SU-DHL-6 (cell line): ENCODE data around the gene DNAH17.

Source experiments
- H2AFZ ChIP-seq: fragments of 200-600 bp; sonication (generic); 2 replicates; pipeline ENCODE4 v1.6.1; 2014; ENCODE audit warnings: low read depth, mild to moderate bottlenecking, moderate library complexity, mixed read lengths, antibody characterized with exemption, low read length; ENCODE audit not compliant: severe bottlenecking
- H3F3A ChIP-seq: fragments of 200-600 bp; shearing (Covaris generic); 2 replicates; pipeline ENCODE4 v1.6.0; 2016; ENCODE audit warnings: antibody characterized with exemption, mild to moderate bottlenecking; ENCODE audit not compliant: insufficient read depth
- H3K27ac ChIP-seq: fragments of 200-600 bp; sonication (generic); 2 replicates; pipeline ENCODE4 v1.5.1; 2016; ENCODE audit warnings: low read depth, mild to moderate bottlenecking, low read length, moderate library complexity, mixed read lengths
- H3K27me3 ChIP-seq: fragments of 200-600 bp; sonication (generic), shearing (Covaris generic); 2 replicates; pipeline ENCODE4 v1.6.0; 2014; ENCODE audit warnings: mild to moderate bottlenecking, low read length
- H3K36me3 ChIP-seq: fragments of 200-600 bp; sonication (generic); 2 replicates; pipeline ENCODE4 v1.6.1; 2014; ENCODE audit warnings: mild to moderate bottlenecking, low read length, mixed read lengths
- H3K4me2 ChIP-seq: fragments of 300-600, 200-600 bp; shearing (Covaris generic), sonication (generic); 2 replicates; pipeline ENCODE4 v1.6.0; 2014; ENCODE audit warnings: low read length, low read depth, mild to moderate bottlenecking; ENCODE audit not compliant: poor library complexity, severe bottlenecking
- H3K4me3 ChIP-seq: fragments of 200-600 bp; sonication (generic); 2 replicates; pipeline ENCODE4 v1.5.1; 2014; ENCODE audit warnings: antibody characterized with exemption, low read length, mild to moderate bottlenecking, mixed read lengths; ENCODE audit not compliant: insufficient read depth, poor library complexity, severe bottlenecking
- H3K79me2 ChIP-seq: fragments of 200-600 bp; sonication (generic); 2 replicates; pipeline ENCODE4 v1.6.1; 2014; ENCODE audit warnings: mild to moderate bottlenecking, low read length, moderate library complexity; ENCODE audit not compliant: insufficient read depth
- H3K9ac ChIP-seq: fragments of 200-600 bp; sonication (generic); 2 replicates; pipeline ENCODE4 v1.7.0; 2014; ENCODE audit warnings: mild to moderate bottlenecking, low read length
- H3K9me2 ChIP-seq: fragments of 200-600 bp; sonication (generic); replicated peaks from 2 replicates; pipeline ENCODE4 v1.6.1; 2014; ENCODE audit warnings: low read length; ENCODE audit not compliant: insufficient read depth
- H3K9me3 ChIP-seq: fragments of 200-600 bp; sonication (generic); 2 replicates; pipeline ENCODE4 v1.6.1; 2014; ENCODE audit warnings: low read length, mixed read lengths; ENCODE audit not compliant: insufficient read depth
- H4K20me1 ChIP-seq: fragments of 200-600 bp; sonication (generic); 2 replicates; pipeline ENCODE4 v1.6.1; 2014; ENCODE audit warnings: low read depth, mild to moderate bottlenecking, antibody characterized with exemption, low read length, moderate library complexity, mixed read lengths
- EZH2phosphoT487 ChIP-seq: fragments of 200-600 bp; sonication (generic), shearing (Covaris generic); conservative IDR thresholded peaks from 2 replicates; pipeline ENCODE4 v1.6.1; 2018; ENCODE audit warnings: mild to moderate bottlenecking, antibody characterized with exemption, low read length, moderate library complexity, mixed read lengths
- TF ChIP-seq, protein P1 (sequence below): fragments of 200-600 bp; sonication (generic); IDR thresholded peaks from one replicate; pipeline ENCODE4 v1.5.1; 2017; ENCODE audit warnings: antibody characterized with exemption, mild to moderate bottlenecking, low read length, moderate library complexity; ENCODE audit not compliant: insufficient read depth, poor library complexity, severe bottlenecking

Gene DNAH17

GRCh38 chr17:78555746-78556401, 21.3 kb downstream of the DNAH17 start:
- TF ChIP-seq, protein P1, sequence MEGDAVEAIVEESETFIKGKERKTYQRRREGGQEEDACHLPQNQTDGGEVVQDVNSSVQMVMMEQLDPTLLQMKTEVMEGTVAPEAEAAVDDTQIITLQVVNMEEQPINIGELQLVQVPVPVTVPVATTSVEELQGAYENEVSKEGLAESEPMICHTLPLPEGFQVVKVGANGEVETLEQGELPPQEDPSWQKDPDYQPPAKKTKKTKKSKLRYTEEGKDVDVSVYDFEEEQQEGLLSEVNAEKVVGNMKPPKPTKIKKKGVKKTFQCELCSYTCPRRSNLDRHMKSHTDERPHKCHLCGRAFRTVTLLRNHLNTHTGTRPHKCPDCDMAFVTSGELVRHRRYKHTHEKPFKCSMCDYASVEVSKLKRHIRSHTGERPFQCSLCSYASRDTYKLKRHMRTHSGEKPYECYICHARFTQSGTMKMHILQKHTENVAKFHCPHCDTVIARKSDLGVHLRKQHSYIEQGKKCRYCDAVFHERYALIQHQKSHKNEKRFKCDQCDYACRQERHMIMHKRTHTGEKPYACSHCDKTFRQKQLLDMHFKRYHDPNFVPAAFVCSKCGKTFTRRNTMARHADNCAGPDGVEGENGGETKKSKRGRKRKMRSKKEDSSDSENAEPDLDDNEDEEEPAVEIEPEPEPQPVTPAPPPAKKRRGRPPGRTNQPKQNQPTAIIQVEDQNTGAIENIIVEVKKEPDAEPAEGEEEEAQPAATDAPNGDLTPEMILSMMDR: no peak
- no peak for TF ChIP-seq EZH2phosphoT487
- Histone ChIP-seq H3F3A (no peaks in the 10 kb centered on the region), H3K9me3 (no peaks in the 10 kb centered on the region), H3K4me3 (no peak overlapping the region), H2AFZ (no peak overlapping the region), H3K9ac (no peak overlapping the region), H3K79me2 (no peaks in the 10 kb centered on the region), H3K27me3 (no peaks in the 10 kb centered on the region), H3K4me2 (no peak overlapping the region), H4K20me1 (no peaks in the 10 kb centered on the region), H3K9me2 (no peaks in the 10 kb centered on the region), H3K36me3 (no peaks in the 10 kb centered on the region), H3K27ac (no peak overlapping the region)

DNA sequence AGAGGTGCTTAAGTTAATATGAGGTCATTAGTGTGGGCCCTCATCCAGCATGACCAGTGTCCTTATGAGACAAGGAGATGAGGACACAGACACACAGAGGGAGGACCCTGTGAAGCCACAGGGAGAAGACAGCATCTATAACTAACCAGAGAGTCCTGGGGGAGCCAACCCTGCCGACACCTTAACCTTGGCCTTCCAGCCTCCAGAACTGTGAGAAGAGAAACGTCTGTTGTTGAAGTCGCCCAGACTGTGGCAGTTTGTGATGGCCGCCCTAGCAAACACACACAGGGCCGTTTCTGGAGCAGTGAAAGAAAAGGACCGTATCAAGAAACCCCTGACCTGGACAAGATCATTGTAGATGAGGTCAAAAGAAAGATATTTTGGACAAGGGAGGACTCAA, 26.7 kb downstream of the DNAH17 start:
- Histone ChIP-seq H3K36me3 (no peaks in the 10 kb centered on the region), H3K27ac (no peak overlapping the region), H3F3A (no peaks in the 10 kb centered on the region), H3K9me3 (no peaks in the 10 kb centered on the region), H4K20me1 (no peaks in the 10 kb centered on the region), H2AFZ (no peak overlapping the region), H3K79me2 (no peaks in the 10 kb centered on the region), H3K27me3 (no peaks in the 10 kb centered on the region), H3K4me3 (no peak overlapping the region), H3K9ac (no peak overlapping the region), H3K4me2 (no peak overlapping the region), H3K9me2 (no peaks in the 10 kb centered on the region)
- TF ChIP-seq, protein P1: no peak
- TF ChIP-seq EZH2phosphoT487: no peak

- H3K27ac ChIP-seq: no peak overlapping the region
- no peaks in the 10 kb centered on the region for H3K9me2 ChIP-seq
- no peaks in the 10 kb centered on the region for H4K20me1 ChIP-seq
- no peaks in the 10 kb centered on the region for H3K36me3 ChIP-seq
- TF ChIP-seq, protein P1: no peak
- no peak for TF ChIP-seq EZH2phosphoT487
- H3K79me2 ChIP-seq: no peaks in the 10 kb centered on the region
- no peak overlapping the region for H3K9ac ChIP-seq
- H3F3A ChIP-seq: no peaks in the 10 kb centered on the region
- no peak overlapping the region for H3K4me2 ChIP-seq
- no peaks in the 10 kb centered on the region for H3K27me3 ChIP-seq
- no peak overlapping the region for H2AFZ ChIP-seq
- no peaks in the 10 kb centered on the region for H3K9me3 ChIP-seq
- no peak overlapping the region for H3K4me3 ChIP-seq
Measured at GRCh38 chr17:78548725-78549124, 28.5 kb downstream of the DNAH17 start.
